Measurements from ENCODE around the gene ZNF398.

- no peak for TF ChIP-seq ZFP37 (tag by site-specific recombination; IDR thresholded peaks at IDR 0.05)
- TF ChIP-seq CTCF (tag by site-specific recombination; IDR thresholded peaks at IDR 0.05) = no peak
- no peak for TF ChIP-seq ZNF777 (tag by site-specific recombination; IDR thresholded peaks at IDR 0.05; ENCODE audit: borderline replicate concordance)
- TF ChIP-seq ZNF776 (tag by site-specific recombination; IDR thresholded peaks at IDR 0.05; ENCODE audit: borderline replicate concordance) = no peak
- TF ChIP-seq ZEB2 (tag by site-specific recombination; IDR thresholded peaks at IDR 0.05) = no peak
- no peak for TF ChIP-seq ZSCAN23 (tag by site-specific recombination; IDR thresholded peaks at IDR 0.05)
- TF ChIP-seq ZSCAN5A (tag by site-specific recombination; IDR thresholded peaks at IDR 0.05) = no peak
- TF ChIP-seq ZNF785 (tag by site-specific recombination; IDR thresholded peaks at IDR 0.05) = no peak
- no peak for TF ChIP-seq ZNF121 (tag by site-specific recombination; IDR thresholded peaks at IDR 0.05)
Observed at GRCh38 chr7:149188637-149189259, 41.5 kb downstream of the ZNF398 start.

All from HEK293 (cell line).